Stimulated activated naive CD4-positive, alpha-beta T cell treated with Interleukin-2 at 50 U/mL for 16 hours (primary cell): ENCODE data around the gene TBC1D5.
"Not testable (repeated sequence)": the region's sequence is repeated elsewhere in the genome, so short reads cannot be mapped to it uniquely, and the experiment has no call there.

Experiments used
- DNase-seq: peaks from one replicate; lab custom pipeline; 2025; lab: John Stamatoyannopoulos, UW

TBC1D5 gene

DNA sequence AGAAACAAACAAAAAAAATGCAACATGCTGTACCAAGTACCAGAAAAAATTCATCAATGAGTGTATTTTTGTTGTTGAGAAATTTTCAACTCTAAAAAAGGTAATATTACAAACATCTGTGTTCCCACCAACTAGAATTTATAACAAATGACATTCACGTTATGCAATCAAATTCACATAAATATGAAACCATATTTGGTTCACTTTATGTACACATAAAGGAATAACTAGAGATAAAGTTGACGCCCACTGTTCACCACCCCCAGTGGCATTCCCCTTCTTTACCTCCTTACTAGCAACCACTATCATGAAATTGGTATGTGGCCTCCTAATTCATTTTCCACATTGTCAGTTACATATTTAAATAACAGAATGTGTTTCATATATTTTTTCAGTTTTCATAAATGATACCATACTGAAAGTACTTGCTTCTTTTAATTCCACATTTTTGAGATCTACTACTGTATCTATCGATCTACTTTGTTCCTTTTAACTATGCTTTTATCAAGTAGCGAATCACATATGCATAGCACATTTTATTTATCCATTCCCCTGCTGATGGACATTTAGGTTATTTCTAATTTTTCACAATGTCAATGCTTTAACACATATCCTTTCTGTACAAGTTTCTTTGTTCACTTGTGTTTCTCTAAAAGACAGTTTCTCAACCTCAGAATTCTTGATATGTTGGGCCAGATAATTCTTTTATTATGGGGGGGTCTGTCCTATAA is 34.5 kb downstream of the TBC1D5 start:
- no peak for DNase-seq

GRCh38 chr3:17705991-17706390 is 36.4 kb downstream of the TBC1D5 start:
- not testable (repeated sequence) for DNase-seq

- DNase-seq, result not testable (repeated sequence)
Observed at GRCh38 chr3:17699815-17700214, 42.6 kb downstream of the TBC1D5 start.

DNA sequence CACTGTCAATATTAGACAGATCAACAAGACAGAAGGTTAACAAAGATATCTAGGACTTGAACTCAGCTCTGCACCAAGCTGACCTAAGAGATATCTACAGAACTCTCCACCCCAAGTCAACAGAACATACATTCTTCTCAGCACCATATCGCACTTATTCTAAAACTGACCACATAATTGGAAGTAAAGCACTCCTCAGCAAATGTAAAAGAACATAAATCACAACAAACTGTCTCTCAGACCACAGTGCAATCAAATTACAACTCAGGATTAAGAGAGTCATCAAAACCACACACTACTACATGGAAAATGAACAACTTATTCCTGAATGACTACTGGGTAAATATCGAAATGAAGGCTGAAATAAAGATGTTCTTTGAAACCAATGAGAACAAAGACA is 46.8 kb downstream of the TBC1D5 start:
- not testable (repeated sequence) for DNase-seq

DNA sequence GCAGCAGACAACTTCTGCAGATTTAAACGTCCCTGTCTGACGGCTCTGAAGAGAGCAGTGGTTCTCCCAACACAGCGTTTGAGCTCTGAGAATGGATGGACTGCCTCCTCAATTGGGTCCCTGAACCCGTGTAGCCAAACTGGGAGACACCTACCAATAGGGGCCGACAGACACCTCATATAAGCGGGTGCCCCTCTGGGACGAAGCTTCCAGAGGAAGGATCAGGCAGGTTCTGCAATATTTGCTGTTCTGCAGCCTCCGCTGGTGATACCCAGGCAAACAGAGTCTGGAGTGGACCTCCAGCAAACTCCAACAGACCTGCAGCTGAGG is 48.8 kb downstream of the TBC1D5 start:
- DNase-seq, result not testable (repeated sequence)

DNA sequence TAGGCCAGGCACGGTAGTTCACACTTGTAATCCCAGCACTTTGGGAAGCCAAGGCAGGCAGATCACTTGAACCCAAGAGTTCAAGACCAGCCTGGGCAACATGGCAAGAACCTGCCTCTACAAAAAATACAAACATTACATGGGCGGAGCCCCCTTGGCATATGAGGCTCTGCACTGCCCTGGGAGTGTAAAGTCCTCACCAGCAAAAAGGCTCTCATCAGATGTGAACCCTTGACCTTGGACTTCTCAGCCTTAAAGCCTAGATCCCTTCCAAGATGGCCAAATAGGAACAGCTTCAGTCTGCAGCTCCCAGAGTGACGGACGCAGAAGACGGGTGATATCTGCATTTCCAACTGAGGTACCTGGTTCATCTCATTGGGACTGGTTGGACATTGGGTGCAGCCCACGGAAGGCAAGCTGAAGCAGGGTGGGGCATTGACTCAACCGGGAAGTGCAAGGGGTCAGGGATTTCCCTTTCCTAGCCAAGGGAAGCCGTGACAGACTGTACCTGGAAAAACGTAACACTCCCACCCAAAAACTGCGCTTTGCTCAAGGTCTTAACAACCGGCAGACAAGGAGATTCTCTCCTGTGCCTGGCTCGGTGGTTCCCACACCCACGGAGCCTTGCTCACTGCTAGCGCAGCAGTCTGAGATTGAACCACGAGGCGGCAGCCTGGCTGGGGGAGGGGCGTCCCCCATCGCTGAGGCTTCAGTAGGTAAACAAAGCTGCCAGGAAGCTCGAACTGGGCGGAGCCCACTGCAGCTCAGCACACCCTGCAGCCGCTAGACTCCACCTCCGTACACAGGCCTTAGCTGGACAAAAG is 49.4 kb downstream of the TBC1D5 start:
- DNase-seq, result peak; percentile 59

GRCh38 chr3:17687566-17687965 is 54.9 kb downstream of the TBC1D5 start:
- DNase-seq, result no peak

- no peak for DNase-seq
Observed at GRCh38 chr3:17686613-17687012, 55.8 kb downstream of the TBC1D5 start.

DNA sequence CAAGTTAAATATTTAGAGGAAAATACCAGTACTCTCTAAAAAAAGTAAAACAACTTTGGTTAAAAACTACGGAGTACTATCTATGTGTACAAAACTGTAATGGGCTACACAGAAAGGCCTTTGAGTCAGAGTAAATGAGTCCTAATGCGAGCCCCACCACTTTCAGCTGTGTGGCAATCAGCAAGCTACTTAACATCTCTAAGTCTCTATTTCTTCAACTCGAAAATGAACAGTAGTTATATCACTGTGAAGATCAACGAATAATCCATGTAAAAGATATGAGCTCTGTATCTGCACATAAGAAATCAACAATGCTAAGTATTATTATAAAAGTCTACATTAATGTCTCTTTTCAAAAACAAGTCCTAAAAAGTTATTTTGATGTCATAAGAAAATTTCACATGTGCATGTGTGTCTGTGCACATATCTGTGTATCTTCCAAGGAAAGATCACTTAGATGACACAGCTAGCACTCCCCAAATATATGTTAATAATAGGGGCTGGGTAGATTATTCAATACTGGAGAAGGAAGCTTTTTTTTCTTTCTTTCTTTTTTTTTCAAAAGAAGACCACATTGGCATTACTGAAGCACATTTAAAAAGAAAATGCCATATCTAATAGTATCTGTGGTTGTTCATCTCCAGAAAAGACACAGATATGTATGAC is 58.8 kb downstream of the TBC1D5 start:
- DNase-seq, result no peak

DNA sequence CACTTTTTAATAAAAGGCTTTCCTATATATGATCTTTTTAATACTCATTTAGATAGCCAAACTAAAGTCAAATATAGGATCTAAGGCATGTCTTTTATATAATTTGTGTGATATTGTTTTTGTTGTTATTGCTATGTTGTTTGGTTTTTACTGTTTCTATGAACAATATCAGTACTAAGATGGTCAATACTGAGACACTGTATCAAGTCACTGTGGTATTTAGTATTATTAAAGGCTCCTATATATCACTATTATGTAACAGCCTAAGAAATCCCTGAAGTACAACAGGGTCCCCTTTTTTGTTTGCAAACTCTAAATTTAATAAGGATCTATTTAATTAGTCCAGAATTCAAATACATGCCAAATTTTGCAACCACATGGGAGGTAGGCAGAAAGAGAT is 61.9 kb downstream of the TBC1D5 start:
- DNase-seq, result no peak

DNA sequence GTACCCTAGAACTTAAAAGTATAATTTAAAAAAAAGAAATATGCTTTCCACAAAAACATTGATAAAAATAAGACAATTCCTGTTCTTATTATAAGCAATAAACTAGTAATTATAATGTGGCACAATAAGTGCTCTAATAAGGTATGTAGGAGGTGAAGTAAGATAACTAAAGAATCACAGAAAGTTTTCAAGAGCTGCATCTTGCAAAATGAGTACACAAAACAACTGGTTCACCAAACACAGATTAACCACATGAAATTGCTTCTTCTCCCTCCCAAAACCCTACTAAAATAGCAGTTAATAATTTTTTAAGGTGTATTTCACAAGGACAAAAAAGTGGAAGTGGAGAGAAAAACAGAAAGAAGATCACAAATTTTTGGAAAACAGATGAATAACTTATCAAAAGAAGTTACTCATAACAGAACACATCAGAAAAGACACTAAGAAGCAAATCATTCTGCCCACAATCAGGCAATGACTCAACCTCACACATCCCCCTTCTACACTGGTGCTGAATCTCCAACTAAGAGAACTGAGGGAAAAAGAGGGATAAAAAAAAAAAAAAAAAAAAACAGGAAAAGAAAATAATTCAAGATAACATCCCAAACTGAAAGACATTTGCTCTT is 64.2 kb downstream of the TBC1D5 start:
- DNase-seq, result no peak

DNA sequence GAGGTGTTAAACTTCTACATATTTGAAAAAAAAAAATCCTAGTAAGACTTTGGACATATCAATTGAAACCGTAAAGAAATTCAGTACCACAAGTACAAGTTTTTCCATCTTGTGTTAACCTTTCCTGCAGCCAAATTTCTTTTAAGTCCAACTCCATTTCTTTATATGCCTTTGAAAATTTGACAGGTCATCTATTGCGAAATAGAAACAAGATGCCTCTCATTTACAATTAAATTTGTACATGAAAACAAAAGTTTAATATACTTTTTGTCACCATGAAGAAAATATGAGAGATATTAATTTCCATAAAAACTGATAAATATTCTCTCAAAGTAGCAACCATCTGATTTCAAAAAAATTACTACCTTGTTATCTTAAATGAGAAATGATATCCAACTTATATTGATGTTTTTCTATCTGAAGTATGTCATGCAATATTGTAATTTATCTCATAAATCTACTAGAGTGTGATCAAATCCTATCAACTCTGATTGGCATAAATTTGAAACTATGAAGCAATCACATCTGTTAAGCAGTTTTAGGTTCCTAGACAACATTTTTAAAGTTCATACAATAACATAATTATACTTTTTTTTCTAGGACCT is 68.2 kb downstream of the TBC1D5 start:
- no peak for DNase-seq

- no peak for DNase-seq
Observed at GRCh38 chr3:17672506-17672905, 69.9 kb downstream of the TBC1D5 start.

DNA sequence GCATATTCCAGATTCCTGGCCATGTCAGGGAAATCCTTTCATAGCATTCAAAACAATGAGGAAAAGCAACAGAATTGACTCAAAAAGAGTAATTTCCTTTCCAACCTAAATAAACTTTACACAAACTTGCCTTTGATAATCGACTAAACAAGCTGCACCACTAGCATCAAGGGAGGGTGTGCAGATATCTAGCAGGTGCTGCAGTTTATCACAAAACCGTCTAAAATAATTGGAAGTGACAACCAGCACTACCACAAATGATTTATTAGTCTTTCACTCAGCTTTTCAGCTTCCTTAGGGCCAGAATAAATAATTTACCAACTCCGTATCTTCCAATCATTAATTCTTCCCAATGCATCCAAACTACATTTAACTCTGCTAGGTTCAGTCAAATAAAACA is 71.7 kb downstream of the TBC1D5 start:
- no peak for DNase-seq

DNA sequence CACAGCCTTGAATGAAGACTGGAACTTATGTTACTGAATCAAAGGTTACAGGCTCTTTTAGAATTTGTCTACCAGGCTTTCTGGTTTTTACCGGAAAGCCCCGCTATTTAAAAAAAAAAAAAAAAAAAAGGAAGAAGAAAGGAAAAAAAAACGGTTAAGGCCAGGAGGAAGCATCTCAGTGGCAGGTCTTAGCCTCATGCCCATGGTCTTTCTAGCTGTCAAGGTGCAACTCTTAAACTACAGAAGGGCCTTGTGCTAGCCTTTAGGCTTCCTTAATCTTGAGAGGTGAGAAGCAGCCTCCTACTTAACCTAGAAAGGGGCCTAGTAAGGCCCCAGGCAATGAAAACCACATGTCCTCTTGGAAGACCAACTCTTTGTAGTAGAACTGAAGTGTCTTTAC is 77.5 kb downstream of the TBC1D5 start:
- no peak for DNase-seq

GRCh38 chr3:17656264-17656663 is 86.2 kb downstream of the TBC1D5 start:
- no peak for DNase-seq

GRCh38 chr3:17655743-17656142 is 86.7 kb downstream of the TBC1D5 start:
- DNase-seq, result no peak

- DNase-seq, result not testable (repeated sequence)
Observed at GRCh38 chr3:17649748-17650147, 92.7 kb downstream of the TBC1D5 start.

- DNase-seq, result not testable (repeated sequence)
Observed at GRCh38 chr3:17648630-17649355, 93.6 kb downstream of the TBC1D5 start.

GRCh38 chr3:17645074-17645698 is 97.2 kb downstream of the TBC1D5 start:
- no peak for DNase-seq

- DNase-seq, result no peak
Observed at GRCh38 chr3:17643691-17644090, 98.7 kb downstream of the TBC1D5 start.
